A549 (cell line): ENCODE results near the gene TBX5. TPM values are rescaled to one million over a fixed set of nuclear protein-coding genes. Genes with fewer than 3 reads are reported as not detected.

ENCODE experiments used
- ATAC-seq, 2 experiments: fragments of 200-7000 bp in 1 of 2; fragments of >200 bp in 1 of 2; cut with Nextera tagmentation in 1 of 2; cut with Tn5 transposase in 1 of 2; 3 replicates each; pipeline versions ENCODE4 v1.8.0 to v1.9.1; 2018 to 2020; ENCODE audit warnings: mild to moderate bottlenecking in 1 of 2, moderate library complexity in 1 of 2
- CTCF ChIA-PET: fragments of 300-600 bp; sonication (Branson Sonifier 250); formaldehyde crosslinking; extraction: SDS; loops from one replicate; lab custom pipeline; 2021; ENCODE audit warnings: antibody characterized with exemption, inconsistent platforms; lab: Yijun Ruan, JAX
- POLR2A ChIA-PET: fragments of 350-600 bp; formaldehyde crosslinking; extraction: SDS; loops from one replicate; lab custom pipeline; 2021; ENCODE audit warnings: antibody characterized with exemption, inconsistent platforms; lab: Yijun Ruan, JAX
- DNase-seq, 2 experiments: peaks; one replicate each; pipeline versions ENCODE4 v3.0.0 to v3.0.0-alpha.2; 2011 to 2016; ENCODE audit warnings: low read depth in 1 of 2, low spot score in 1 of 2
- FAIRE-seq: peaks from 2 replicates; lab custom pipeline; 2011; peaks lifted over from hg19 to GRCh38; lab: Jason Lieb, UNC
- H3K27ac ChIP-seq, 2 experiments: fragments of >200 bp; sonication (Bioruptor Twin); formaldehyde crosslinking; 3 replicates each; pipeline ENCODE4 v1.5.1; 2016 to 2017
- H3K4me1 ChIP-seq: fragments of >200 bp; sonication (Bioruptor Twin); formaldehyde crosslinking; 3 replicates; pipeline ENCODE4 v1.6.1; 2016
- H3K4me2 ChIP-seq: fragments of >200 bp; sonication (Bioruptor Twin); formaldehyde crosslinking; 3 replicates; pipeline ENCODE4 v1.6.1; 2016
- H3K4me3 ChIP-seq: fragments of >200 bp; sonication (Bioruptor Twin); formaldehyde crosslinking; 3 replicates; pipeline ENCODE4 v1.5.1; 2016
- H3K9me3 ChIP-seq: fragments of >200 bp; sonication (Bioruptor Twin); formaldehyde crosslinking; 3 replicates; pipeline ENCODE4 v1.6.1; 2016
- FOXS1 ChIP-seq: fragments of 250-450 bp; sonication (Bioruptor Pico); IDR thresholded peaks from 2 replicates; pipeline ENCODE4 v1.5.0; 2020; ENCODE audit warnings: mild to moderate bottlenecking, moderate library complexity
- HES2 ChIP-seq: fragments of >200 bp; sonication (Bioruptor Twin); formaldehyde crosslinking; IDR thresholded peaks from 2 replicates; pipeline ENCODE4 v1.6.1; 2016
- HEYL ChIP-seq: fragments of 250-450 bp; sonication (Bioruptor Pico); IDR thresholded peaks from 2 replicates; pipeline ENCODE4 v1.8.0; 2021; ENCODE audit warnings: mild to moderate bottlenecking, moderate library complexity
- HMGXB4 ChIP-seq: fragments of 250-450 bp; sonication (Bioruptor Pico); IDR thresholded peaks from 2 replicates; pipeline ENCODE4 v1.5.0; 2021; ENCODE audit warnings: mild to moderate bottlenecking, moderate library complexity, borderline replicate concordance
- HOXB5 ChIP-seq: fragments of 250-450 bp; sonication (Bioruptor Pico); IDR thresholded peaks from 2 replicates; pipeline ENCODE4 v1.5.0; 2020; ENCODE audit warnings: mild to moderate bottlenecking, moderate library complexity
- MAFK ChIP-seq: fragments of 450-650 bp; IDR thresholded peaks from 2 replicates; pipeline ENCODE4 v1.6.1; 2014; ENCODE audit not compliant: partially characterized antibody
- MYC ChIP-seq: IDR thresholded peaks from 2 replicates; pipeline ENCODE4 v1.6.1; 2012; ENCODE audit warnings: mild to moderate bottlenecking, inconsistent platforms, low read length, improper control_type of control experiment, borderline replicate concordance
- NR3C1 ChIP-seq: fragments of >200 bp; sonication (Bioruptor Twin); formaldehyde crosslinking; IDR thresholded peaks from 3 replicates; pipeline ENCODE4 v1.6.1; 2017
- RCOR1 ChIP-seq: fragments of 150-350 bp; IDR thresholded peaks from 2 replicates; pipeline ENCODE4 v1.6.1; 2014; ENCODE audit warnings: antibody characterized with exemption, low read length, low read depth
- RNF2 ChIP-seq: fragments of 200-600 bp; sonication (generic); IDR thresholded peaks from 2 replicates; pipeline ENCODE4 v1.6.1; 2016; ENCODE audit warnings: low read depth, mild to moderate bottlenecking, antibody characterized with exemption, moderate library complexity, borderline replicate concordance
- SMC3 ChIP-seq: fragments of >200 bp; sonication (Bioruptor Twin); formaldehyde crosslinking; IDR thresholded peaks from 3 replicates; pipeline ENCODE4 v1.6.1; 2018; ENCODE audit warnings: inconsistent platforms
- TFCP2L1 ChIP-seq: fragments of 250-450 bp; sonication (Bioruptor Pico); IDR thresholded peaks from 2 replicates; pipeline ENCODE4 v1.5.0; 2021; ENCODE audit warnings: mild to moderate bottlenecking
- ZC3H11A ChIP-seq: fragments of 450-650 bp; IDR thresholded peaks from 2 replicates; pipeline ENCODE4 v1.6.1; 2014; ENCODE audit warnings: antibody characterized with exemption, mild to moderate bottlenecking
- ZFP36 ChIP-seq: fragments of 450-650 bp; IDR thresholded peaks from 2 replicates; pipeline ENCODE4 v1.6.1; 2014; ENCODE audit warnings: borderline replicate concordance; ENCODE audit not compliant: partially characterized antibody
- ZSCAN20 ChIP-seq: fragments of 250-450 bp; sonication (Bioruptor Pico); IDR thresholded peaks from 2 replicates; pipeline ENCODE4 v1.8.0; 2022; ENCODE audit warnings: mild to moderate bottlenecking, moderate library complexity
- WGBS: methylation state at CpG from one replicate; pipeline ENCODE4 v1.1.6; 2017; ENCODE audit errors: missing lambda C conversion rate; 5-methylcytosine and 5-hydroxymethylcytosine counted together
- polyA plus RNA-seq, 4 experiments: library from polyadenylated mRNA; depleted of rRNA in 3 of 4; stranded (reverse); fragments of >200 nt; fragmentation: RNase III in 1 of 4; extraction: RNeasy Plus Mini Kit Qiagen cat#74134 plus additional on column Dnase treatment in 1 of 4; gene quantifications; 2 replicates in 3 of 4; 3 replicates in 1 of 4; pipeline ENCODE4 v1.2.3, GENCODE V29; 2011 to 2017
- TF ChIP-seq, protein P1 (sequence below): IDR thresholded peaks from 2 replicates; pipeline ENCODE4 v1.6.1; 2012
- TF ChIP-seq, protein P2 (sequence below): fragments of 200-600 bp; sonication (generic); IDR thresholded peaks from 2 replicates; pipeline ENCODE4 v1.6.1; 2016; ENCODE audit warnings: antibody characterized with exemption, mild to moderate bottlenecking, moderate library complexity
- TF ChIP-seq, protein P3 (sequence below): IDR thresholded peaks from 2 replicates; pipeline ENCODE4 v1.6.1; 2012
- TF ChIP-seq, protein P4 (sequence below): IDR thresholded peaks from 2 replicates; pipeline ENCODE4 v1.6.1; 2012; ENCODE audit warnings: low read depth, borderline replicate concordance

TBX5 gene
- polyA plus RNA-seq, 2 of the 4 experiments (the other 2 are of a cell fraction), result not detected

- TF ChIP-seq HMGXB4, result no peak
- TF ChIP-seq ZFP36, result no peak
- TF ChIP-seq ZC3H11A, result no peak
- TF ChIP-seq HEYL (CRISPR knock-in tag), result no peak
- TF ChIP-seq, protein P1, sequence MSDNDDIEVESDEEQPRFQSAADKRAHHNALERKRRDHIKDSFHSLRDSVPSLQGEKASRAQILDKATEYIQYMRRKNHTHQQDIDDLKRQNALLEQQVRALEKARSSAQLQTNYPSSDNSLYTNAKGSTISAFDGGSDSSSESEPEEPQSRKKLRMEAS, result no peak
- no peak for TF ChIP-seq FOXS1
- TF ChIP-seq MAFK, result no peak
- TF ChIP-seq TFCP2L1 (CRISPR knock-in tag), result no peak
- TF ChIP-seq, all 56 proteins: peak for 0
Measured at GRCh38 chr12:114340231-114340630, 65.7 kb downstream of the TBX5 start (continued).

- DNase-seq (no peak), FAIRE-seq (no peak), ATAC-seq (no peak)
- Histone ChIP-seq H3K27ac (no peak overlapping the region), H3K4me2 (no peak overlapping the region), H3K9me3 (no peaks in the 10 kb centered on the region), H3K4me1 (no peaks in the 10 kb centered on the region), H3K4me3 (no peak overlapping the region)
- 1% methylated on average over 2 of the region's 2 CpGs for WGBS
- POLR2A ChIA-PET, result no interaction called here
- CTCF ChIA-PET, result no interaction called here
- TF ChIP-seq NR3C1 (no peak), FOXS1 (no peak)
Measured at GRCh38 chr12:114339626-114340025, 66.3 kb downstream of the TBX5 start.

- no peak overlapping the region for H3K27ac ChIP-seq
- FAIRE-seq (no peak), DNase-seq (no peak), ATAC-seq (no peak)
- WGBS, result 17% methylated on average over 4 of the region's 5 CpGs
- ChIA-PET CTCF (no interaction called here), POLR2A (no interaction called here)
- no peak overlapping the region for H3K4me3 ChIP-seq
- no peak overlapping the region for H3K4me2 ChIP-seq
- TF ChIP-seq TFCP2L1 (CRISPR knock-in tag) (no peak), MYC (no peak), HEYL (CRISPR knock-in tag) (no peak), HOXB5 (CRISPR knock-in tag) (no peak), RNF2 (no peak), SMC3 (no peak), RCOR1 (no peak), HES2 (no peak), ZSCAN20 (CRISPR knock-in tag) (no peak)
- TF ChIP-seq, protein P2, sequence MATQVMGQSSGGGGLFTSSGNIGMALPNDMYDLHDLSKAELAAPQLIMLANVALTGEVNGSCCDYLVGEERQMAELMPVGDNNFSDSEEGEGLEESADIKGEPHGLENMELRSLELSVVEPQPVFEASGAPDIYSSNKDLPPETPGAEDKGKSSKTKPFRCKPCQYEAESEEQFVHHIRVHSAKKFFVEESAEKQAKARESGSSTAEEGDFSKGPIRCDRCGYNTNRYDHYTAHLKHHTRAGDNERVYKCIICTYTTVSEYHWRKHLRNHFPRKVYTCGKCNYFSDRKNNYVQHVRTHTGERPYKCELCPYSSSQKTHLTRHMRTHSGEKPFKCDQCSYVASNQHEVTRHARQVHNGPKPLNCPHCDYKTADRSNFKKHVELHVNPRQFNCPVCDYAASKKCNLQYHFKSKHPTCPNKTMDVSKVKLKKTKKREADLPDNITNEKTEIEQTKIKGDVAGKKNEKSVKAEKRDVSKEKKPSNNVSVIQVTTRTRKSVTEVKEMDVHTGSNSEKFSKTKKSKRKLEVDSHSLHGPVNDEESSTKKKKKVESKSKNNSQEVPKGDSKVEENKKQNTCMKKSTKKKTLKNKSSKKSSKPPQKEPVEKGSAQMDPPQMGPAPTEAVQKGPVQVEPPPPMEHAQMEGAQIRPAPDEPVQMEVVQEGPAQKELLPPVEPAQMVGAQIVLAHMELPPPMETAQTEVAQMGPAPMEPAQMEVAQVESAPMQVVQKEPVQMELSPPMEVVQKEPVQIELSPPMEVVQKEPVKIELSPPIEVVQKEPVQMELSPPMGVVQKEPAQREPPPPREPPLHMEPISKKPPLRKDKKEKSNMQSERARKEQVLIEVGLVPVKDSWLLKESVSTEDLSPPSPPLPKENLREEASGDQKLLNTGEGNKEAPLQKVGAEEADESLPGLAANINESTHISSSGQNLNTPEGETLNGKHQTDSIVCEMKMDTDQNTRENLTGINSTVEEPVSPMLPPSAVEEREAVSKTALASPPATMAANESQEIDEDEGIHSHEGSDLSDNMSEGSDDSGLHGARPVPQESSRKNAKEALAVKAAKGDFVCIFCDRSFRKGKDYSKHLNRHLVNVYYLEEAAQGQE, result no peak
- TF ChIP-seq, protein P3, sequence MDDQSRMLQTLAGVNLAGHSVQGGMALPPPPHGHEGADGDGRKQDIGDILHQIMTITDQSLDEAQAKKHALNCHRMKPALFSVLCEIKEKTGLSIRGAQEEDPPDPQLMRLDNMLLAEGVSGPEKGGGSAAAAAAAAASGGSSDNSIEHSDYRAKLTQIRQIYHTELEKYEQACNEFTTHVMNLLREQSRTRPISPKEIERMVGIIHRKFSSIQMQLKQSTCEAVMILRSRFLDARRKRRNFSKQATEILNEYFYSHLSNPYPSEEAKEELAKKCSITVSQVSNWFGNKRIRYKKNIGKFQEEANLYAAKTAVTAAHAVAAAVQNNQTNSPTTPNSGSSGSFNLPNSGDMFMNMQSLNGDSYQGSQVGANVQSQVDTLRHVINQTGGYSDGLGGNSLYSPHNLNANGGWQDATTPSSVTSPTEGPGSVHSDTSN, result no peak
- TF ChIP-seq, protein P4, sequence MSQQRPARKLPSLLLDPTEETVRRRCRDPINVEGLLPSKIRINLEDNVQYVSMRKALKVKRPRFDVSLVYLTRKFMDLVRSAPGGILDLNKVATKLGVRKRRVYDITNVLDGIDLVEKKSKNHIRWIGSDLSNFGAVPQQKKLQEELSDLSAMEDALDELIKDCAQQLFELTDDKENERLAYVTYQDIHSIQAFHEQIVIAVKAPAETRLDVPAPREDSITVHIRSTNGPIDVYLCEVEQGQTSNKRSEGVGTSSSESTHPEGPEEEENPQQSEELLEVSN, result no peak
- no peaks in the 10 kb centered on the region for H3K9me3 ChIP-seq
- H3K4me1 ChIP-seq, result no peaks in the 10 kb centered on the region
Measured at GRCh38 chr12:114335607-114336006, 70.3 kb downstream of the TBX5 start.
